Measurements from ENCODE around the gene CSRNP2. TPM values are rescaled to one million over a fixed set of nuclear protein-coding genes. Genes with fewer than 3 reads are reported as not detected.

Gene CSRNP2
- 12.5 and 15.4 TPM in 2 replicates for total RNA-seq

GRCh38 chr12:51083126-51083833, at the start of gene CSRNP2:
Gene CSRNP2, minus strand, starts transcription at chr12:51083596. Its CDS starts 7,035 bp downstream, at chr12:51076561.

GRCh38 chr12:51047655-51048540, 35.5 kb downstream of the CSRNP2 start, which contains the start of gene LETMD1:
Gene LETMD1, plus strand, starts transcription at chr12:51048327. Its CDS starts 30 bp downstream, at chr12:51048357.

GRCh38 chr12:51025836-51026638, 57.4 kb downstream of the CSRNP2 start, which contains the start of gene SLC11A2:
Gene SLC11A2, minus strand, starts transcription at chr12:51026384. Its CDS starts 15,656 bp downstream, at chr12:51010728.

Small RNAs within 50 kb of the gene (small RNA-seq; reads per million reads assigned to genes)
- gene RNU6-1273P (not detected), gene RNU6-87P (not detected)

Other genes starting within 250 kb of the CSRNP2 start
- not detected in 2 replicates for gene TMPRSS12, start 240.7 kb downstream of the CSRNP2 start, total RNA-seq
- not detected in 2 replicates for gene HIGD1C, start 131.1 kb downstream of the CSRNP2 start, total RNA-seq
- gene SLC11A2, start 57.2 kb downstream of the CSRNP2 start, total RNA-seq, result 43.4 and 44.4 TPM in 2 replicates
- gene LETMD1, start 35.3 kb downstream of the CSRNP2 start, total RNA-seq, result 46.1 and 48.1 TPM in 2 replicates
- gene TFCP2, start 89.5 kb upstream of the CSRNP2 start, total RNA-seq, result 7.0 and 7.4 TPM in 2 replicates
- gene POU6F1, start 134.5 kb upstream of the CSRNP2 start, total RNA-seq, result 1.8 and 2.2 TPM in 2 replicates
- gene DAZAP2, start 155.2 kb upstream of the CSRNP2 start, total RNA-seq, result 139 and 142 TPM in 2 replicates
- 14.3 and 24.4 TPM in 2 replicates for gene SMAGP, start 186.8 kb upstream of the CSRNP2 start, total RNA-seq
- gene BIN2, start 240.6 kb upstream of the CSRNP2 start, total RNA-seq, result not detected in 2 replicates